Measurements from ENCODE around the gene DHPS.

DHPS gene

DNA sequence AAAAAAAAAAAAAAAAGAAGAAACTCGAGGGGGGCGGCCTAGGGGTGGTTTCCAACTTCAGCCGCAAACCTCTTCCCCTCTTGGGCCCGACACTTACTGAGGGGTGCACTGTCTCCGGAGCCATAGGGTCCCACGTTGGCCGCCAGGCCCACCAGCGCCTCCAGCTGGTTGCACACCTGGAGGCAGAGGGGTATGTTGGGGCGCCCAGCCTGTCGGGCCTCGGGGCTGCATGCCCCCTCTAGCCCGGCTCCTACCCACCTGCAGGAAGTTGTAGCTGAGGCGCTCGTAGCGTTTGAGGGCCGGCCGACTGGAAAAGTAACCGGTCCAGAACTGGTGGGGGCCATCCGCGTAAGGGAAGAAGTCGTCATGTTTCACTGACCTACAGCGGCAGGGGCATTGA is 23.7 kb downstream of the DHPS start:
- TF ChIP-seq, protein P1, sequence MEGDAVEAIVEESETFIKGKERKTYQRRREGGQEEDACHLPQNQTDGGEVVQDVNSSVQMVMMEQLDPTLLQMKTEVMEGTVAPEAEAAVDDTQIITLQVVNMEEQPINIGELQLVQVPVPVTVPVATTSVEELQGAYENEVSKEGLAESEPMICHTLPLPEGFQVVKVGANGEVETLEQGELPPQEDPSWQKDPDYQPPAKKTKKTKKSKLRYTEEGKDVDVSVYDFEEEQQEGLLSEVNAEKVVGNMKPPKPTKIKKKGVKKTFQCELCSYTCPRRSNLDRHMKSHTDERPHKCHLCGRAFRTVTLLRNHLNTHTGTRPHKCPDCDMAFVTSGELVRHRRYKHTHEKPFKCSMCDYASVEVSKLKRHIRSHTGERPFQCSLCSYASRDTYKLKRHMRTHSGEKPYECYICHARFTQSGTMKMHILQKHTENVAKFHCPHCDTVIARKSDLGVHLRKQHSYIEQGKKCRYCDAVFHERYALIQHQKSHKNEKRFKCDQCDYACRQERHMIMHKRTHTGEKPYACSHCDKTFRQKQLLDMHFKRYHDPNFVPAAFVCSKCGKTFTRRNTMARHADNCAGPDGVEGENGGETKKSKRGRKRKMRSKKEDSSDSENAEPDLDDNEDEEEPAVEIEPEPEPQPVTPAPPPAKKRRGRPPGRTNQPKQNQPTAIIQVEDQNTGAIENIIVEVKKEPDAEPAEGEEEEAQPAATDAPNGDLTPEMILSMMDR (IDR thresholded peaks at IDR 0.05; ENCODE audit: low read depth, low read length), result no peak

DNA sequence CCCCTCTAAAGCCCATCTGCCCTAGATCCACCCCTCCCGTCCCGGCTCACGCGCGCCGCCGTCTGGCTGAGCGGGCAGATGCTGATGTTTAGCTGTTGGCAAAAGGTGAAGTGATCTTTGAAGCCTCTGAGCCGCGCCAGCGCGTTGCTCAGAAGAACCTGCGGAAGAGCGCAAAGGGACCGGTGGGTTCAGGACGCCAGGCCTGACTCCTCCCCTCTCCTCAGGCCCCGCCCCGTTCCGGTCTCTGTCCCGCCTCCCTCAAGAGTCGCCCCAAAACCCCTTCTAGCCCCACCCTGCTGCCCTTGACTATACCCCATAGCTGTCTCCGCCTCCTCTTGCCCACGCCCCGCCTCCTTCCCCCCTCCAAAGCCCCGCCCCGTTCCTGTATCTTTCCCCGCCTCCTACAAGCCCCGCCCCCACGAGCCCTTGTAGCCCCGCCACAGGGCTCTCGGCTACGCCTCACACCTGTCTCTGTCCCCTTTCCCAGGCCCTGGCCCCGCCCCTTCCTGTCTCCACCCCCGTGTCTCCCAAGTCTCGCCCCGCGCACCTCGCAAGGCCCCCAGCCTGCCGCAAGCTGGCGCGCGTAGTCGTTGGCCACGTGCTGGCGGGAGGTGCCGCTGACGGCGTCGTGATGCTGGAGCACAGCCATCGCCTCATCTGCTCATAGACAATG is 24.6 kb downstream of the DHPS start:
- no peak for DNase-seq (ENCODE audit: low read depth in 2 of 2)
- H3K4me3 ChIP-seq (replicated peaks in 1 of 2; ENCODE audit: low read depth in 2 of 2, low read length in 2 of 2), result no peak overlapping the region
- TF ChIP-seq, protein P1 (IDR thresholded peaks at IDR 0.05; ENCODE audit: low read depth, low read length), result no peak

More for the DNA sequence above, 23.7 kb downstream of the DHPS start:
- no peak for DNase-seq (ENCODE audit: low read depth in 2 of 2)
- H3K4me3 ChIP-seq (replicated peaks in 1 of 2; ENCODE audit: low read depth in 2 of 2, low read length in 2 of 2), result no peak overlapping the region

DNA sequence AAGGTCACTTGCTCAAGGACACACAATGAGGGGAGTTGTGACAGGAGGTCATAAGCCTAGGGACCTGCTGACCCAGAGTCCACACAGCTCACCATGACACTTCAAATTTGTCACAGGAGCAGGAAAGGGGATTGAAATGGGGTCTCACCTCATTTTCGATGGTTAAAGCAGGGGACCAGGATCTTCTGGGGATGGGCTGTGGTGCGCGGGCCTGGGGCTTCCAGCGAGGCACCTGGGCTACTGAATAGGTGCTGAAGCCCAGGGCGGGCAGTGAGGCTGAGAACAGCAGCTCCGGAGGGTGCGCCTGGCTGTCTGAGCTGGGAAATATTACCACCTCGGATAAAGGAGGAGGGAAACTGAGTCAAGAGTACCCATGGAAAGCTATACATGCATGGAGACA is 26.1 kb downstream of the DHPS start:
- TF ChIP-seq, protein P1 (IDR thresholded peaks at IDR 0.05; ENCODE audit: low read depth, low read length), result no peak
- no peak overlapping the region for H3K4me3 ChIP-seq (replicated peaks in 1 of 2; ENCODE audit: low read depth in 2 of 2, low read length in 2 of 2)
- no peak for DNase-seq (ENCODE audit: low read depth in 2 of 2)

DNA sequence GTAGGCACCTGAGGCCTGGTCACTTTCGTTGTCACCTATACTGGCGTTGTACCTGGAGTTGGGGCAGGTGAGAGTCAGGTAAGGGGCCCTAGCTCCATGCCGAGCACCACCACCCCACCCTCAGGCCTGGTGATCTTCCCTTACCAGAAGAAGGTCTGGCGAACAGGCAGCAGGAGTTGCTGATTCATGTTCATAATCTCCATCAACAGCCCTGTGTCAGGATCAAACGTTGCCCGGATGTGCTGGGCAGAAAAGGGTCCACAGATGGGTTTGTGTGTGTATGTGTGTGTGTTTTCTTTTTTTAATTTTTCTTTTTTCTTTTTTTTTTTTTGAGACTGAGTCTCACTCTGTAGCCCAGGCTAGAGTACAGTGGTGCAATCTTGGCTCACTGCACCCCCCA is 29.5 kb downstream of the DHPS start:
- no peak for DNase-seq (ENCODE audit: low read depth in 2 of 2)
- TF ChIP-seq, protein P1 (IDR thresholded peaks at IDR 0.05; ENCODE audit: low read depth, low read length), result no peak
- no peak overlapping the region for H3K4me3 ChIP-seq (replicated peaks in 1 of 2; ENCODE audit: low read depth in 2 of 2, low read length in 2 of 2)

DNA sequence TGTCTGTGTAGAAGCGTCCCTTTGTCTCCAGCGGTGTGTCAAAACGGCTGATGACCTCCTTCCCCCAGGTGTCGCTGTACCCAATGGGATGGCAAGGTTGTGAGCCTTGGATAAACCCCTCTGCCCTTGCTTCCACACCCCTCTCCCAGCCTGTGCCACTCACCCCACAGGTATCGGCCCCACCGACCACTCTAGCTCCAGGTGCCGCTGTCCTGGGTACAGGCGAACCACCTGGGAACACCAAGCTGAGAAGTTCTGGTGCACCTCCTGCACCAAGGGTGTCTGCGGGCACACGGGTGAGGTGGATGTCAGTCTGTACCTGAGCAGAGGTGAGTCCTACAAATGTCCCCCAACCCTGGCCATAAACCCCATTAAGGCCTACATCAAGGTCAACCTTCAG is 31.7 kb downstream of the DHPS start:
- no peak for DNase-seq (ENCODE audit: low read depth in 2 of 2)
- TF ChIP-seq, protein P1 (IDR thresholded peaks at IDR 0.05; ENCODE audit: low read depth, low read length), result no peak
- H3K4me3 ChIP-seq (replicated peaks in 1 of 2; ENCODE audit: low read depth in 2 of 2, low read length in 2 of 2), result no peak overlapping the region

DNA sequence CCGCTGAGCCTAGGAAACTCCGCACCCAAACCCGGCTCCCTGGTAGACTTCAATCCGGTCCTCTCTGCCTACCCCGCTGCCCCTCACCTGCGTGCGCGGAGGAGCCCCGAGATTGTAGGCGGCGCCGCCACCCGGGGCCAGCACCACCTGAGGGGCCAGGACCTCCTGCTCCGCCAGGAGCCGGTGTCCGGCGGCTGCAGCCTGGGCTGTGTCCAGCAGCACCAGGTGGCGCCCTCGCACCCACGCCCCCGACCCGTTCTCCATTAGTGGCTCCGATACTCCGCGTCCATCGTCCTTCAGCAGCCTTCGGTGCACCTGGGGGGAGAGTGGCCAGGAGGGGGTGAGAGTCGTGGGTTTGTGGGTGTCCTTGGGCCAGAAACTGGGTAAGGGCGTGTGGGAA is 33.6 kb downstream of the DHPS start:
- no peak for DNase-seq (ENCODE audit: low read depth in 2 of 2)
- peak overlapping the region in 1 of 2 donors; percentile 32 for H3K4me3 ChIP-seq (replicated peaks in 1 of 2; ENCODE audit: low read depth in 2 of 2, low read length in 2 of 2)
- TF ChIP-seq, protein P1 (IDR thresholded peaks at IDR 0.05; ENCODE audit: low read depth, low read length), result peak; percentile 30
